HCT116 (cell line): ENCODE measurements around the gene WDR45B. TPM values are rescaled to one million over a fixed set of nuclear protein-coding genes. Genes with fewer than 3 reads are reported as not detected.

ENCODE experiments used
- ATAC-seq: fragments of 200-7000 bp; cut with Tn5 transposase; 2 replicates; pipeline ENCODE4 v1.9.1; 2020; ENCODE audit warnings: mild to moderate bottlenecking, moderate library complexity
- BruUV-seq: library from RNA; stranded (reverse); fragments of 400-500 nt; replicated peaks from 2 replicates; lab custom pipeline; 2021; lab: Mats Ljungman, UMichigan
- CTCF ChIA-PET: fragments of 300-600 bp; sonication (Branson Sonifier 250); formaldehyde crosslinking; loops from one replicate; lab custom pipeline; 2021; ENCODE audit warnings: antibody characterized with exemption; lab: Charles Lee
- POLR2A ChIA-PET: fragments of 300-600, 350-600 bp; sonication (Branson Sonifier 250); formaldehyde crosslinking; loops from one replicate; lab custom pipeline; 2021; ENCODE audit warnings: antibody characterized with exemption; lab: Charles Lee
- RAD21 ChIA-PET, 2 experiments: fragments of 300-600 bp; sonication (Branson Sonifier 250); formaldehyde crosslinking; loops; one replicate each; lab custom pipeline; 2023; ENCODE audit warnings: low total read pairs in 2 of 2; ENCODE audit not compliant: uncharacterized antibody in 2 of 2, unreplicated experiment in 2 of 2, low non-redundant PET in 1 of 2; lab: Charles Lee
- DNase-seq: peaks from one replicate; pipeline ENCODE4 v3.0.0-alpha.2; 2010; ENCODE audit warnings: low read depth, low spot score
- H2AFZ ChIP-seq: fragments of 200-600 bp; shearing (Covaris generic), sonication (generic); 2 replicates; pipeline ENCODE4 v1.6.1; 2017; ENCODE audit warnings: low read depth, mixed run types, mixed read lengths, antibody characterized with exemption, low read length; ENCODE audit not compliant: poor library complexity, severe bottlenecking
- H3K27ac ChIP-seq: 2 replicates; pipeline ENCODE4 v1.5.1; 2012; ENCODE audit warnings: low read depth, low read length
- H3K27me3 ChIP-seq: fragments of 200-600 bp; sonication (generic); 2 replicates; pipeline ENCODE4 v1.6.1; 2016; ENCODE audit warnings: mixed run types, low read length, mixed read lengths; ENCODE audit not compliant: insufficient read depth
- H3K36me3 ChIP-seq, 2 experiments: fragments of 200-500 bp in 1 of 2; fragments of 200-600 bp in 1 of 2; sonication (Bioruptor generic) in 1 of 2; sonication (generic) in 1 of 2; 2 replicates each; pipeline versions ENCODE4 v1.5.1 to v1.6.1; 2014 to 2016; ENCODE audit warnings: low read length in 2 of 2, inconsistent platforms in 1 of 2, mixed read lengths in 1 of 2, mixed run types in 1 of 2; ENCODE audit not compliant: insufficient read depth in 2 of 2, control insufficient read depth in 1 of 2
- H3K4me1 ChIP-seq, 2 experiments: fragments of 200-600 bp in 1 of 2; sonication (generic) in 1 of 2; 2 replicates each; pipeline versions ENCODE4 v1.5.1 to v1.6.1; 2012 to 2017; ENCODE audit warnings: low read length in 2 of 2, inconsistent platforms in 1 of 2, mild to moderate bottlenecking in 1 of 2, mixed read lengths in 1 of 2, mixed run types in 1 of 2, moderate library complexity in 1 of 2; ENCODE audit not compliant: insufficient read depth in 2 of 2, control insufficient read depth in 1 of 2
- H3K4me2 ChIP-seq: fragments of 200-600 bp; sonication (generic); 2 replicates; pipeline ENCODE4 v1.6.1; 2017; ENCODE audit warnings: mixed run types, low read length, mixed read lengths
- H3K4me3 ChIP-seq, 2 experiments: fragments of 200-600 bp in 1 of 2; sonication (generic) in 1 of 2; replicated peaks in 1 of 2; 2 replicates each; pipeline ENCODE4 v1.5.1; 2011 to 2016; ENCODE audit warnings: low read length in 2 of 2, control low read depth in 1 of 2, low read depth in 1 of 2, mild to moderate bottlenecking in 1 of 2, mixed read lengths in 1 of 2, mixed run types in 1 of 2
- H3K79me2 ChIP-seq: fragments of 200-600 bp; sonication (generic); 2 replicates; pipeline ENCODE4 v1.6.1; 2017; ENCODE audit warnings: mild to moderate bottlenecking, mixed run types, low read length, moderate library complexity, mixed read lengths; ENCODE audit not compliant: insufficient read depth
- H3K9ac ChIP-seq: fragments of 200-600 bp; sonication (generic); 2 replicates; pipeline ENCODE4 v1.6.1; 2016; ENCODE audit warnings: low read length, mixed read lengths
- H3K9me2 ChIP-seq: fragments of 200-600 bp; sonication (generic), shearing (Covaris generic); 2 replicates; pipeline ENCODE4 v1.6.1; 2017; ENCODE audit warnings: mixed run types, mild to moderate bottlenecking, moderate library complexity; ENCODE audit not compliant: insufficient read depth
- H3K9me3 ChIP-seq, 2 experiments: fragments of 200-500 bp in 1 of 2; fragments of 200-600 bp in 1 of 2; sonication (Bioruptor generic) in 1 of 2; sonication (generic) in 1 of 2; 2 replicates each; pipeline ENCODE4 v1.6.1; 2014 to 2017; ENCODE audit warnings: low read length in 2 of 2, mixed read lengths in 2 of 2, inconsistent platforms in 1 of 2, low read depth in 1 of 2, mild to moderate bottlenecking in 1 of 2, mixed run types in 1 of 2, moderate library complexity in 1 of 2; ENCODE audit not compliant: control insufficient read depth in 1 of 2, insufficient read depth in 1 of 2
- H4K20me1 ChIP-seq: fragments of 200-600 bp; sonication (generic), shearing (Covaris generic); 2 replicates; pipeline ENCODE4 v1.6.1; 2017; ENCODE audit warnings: mixed run types, mild to moderate bottlenecking, moderate library complexity; ENCODE audit not compliant: insufficient read depth
- CEBPB ChIP-seq: IDR thresholded peaks from 2 replicates; pipeline ENCODE4 v1.6.1; 2012; ENCODE audit warnings: low read depth
- EGR1 ChIP-seq: IDR thresholded peaks from 2 replicates; pipeline ENCODE4 v1.6.1; 2012; ENCODE audit warnings: low read depth
- EZH2 ChIP-seq: fragments of 200-600 bp; sonication (generic); IDR thresholded peaks from 2 replicates; pipeline ENCODE4 v1.6.1; 2017; ENCODE audit warnings: antibody characterized with exemption, mixed run types
- EZH2phosphoT487 ChIP-seq: fragments of 200-600 bp; IDR thresholded peaks from 2 replicates; pipeline ENCODE4 v1.6.1; 2018; ENCODE audit warnings: antibody characterized with exemption, borderline replicate concordance
- FOSL1 ChIP-seq: IDR thresholded peaks from 2 replicates; pipeline ENCODE4 v1.6.1; 2012; ENCODE audit warnings: low read depth
- RAD21 ChIP-seq: IDR thresholded peaks from 2 replicates; pipeline ENCODE4 v1.6.1; 2012; ENCODE audit warnings: low read depth, mild to moderate bottlenecking
- SIN3A ChIP-seq: IDR thresholded peaks from 2 replicates; pipeline ENCODE4 v1.6.1; 2012; ENCODE audit warnings: low read depth
- SRF ChIP-seq: IDR thresholded peaks from 2 replicates; pipeline ENCODE4 v1.6.1; 2012; ENCODE audit warnings: low read depth
- TCF7L2 ChIP-seq: IDR thresholded peaks from 2 replicates; pipeline ENCODE4 v1.7.0; 2011; ENCODE audit warnings: borderline replicate concordance, inconsistent platforms; ENCODE audit not compliant: insufficient read depth, insufficient read length; ENCODE audit errors: extremely low read depth
- YY1 ChIP-seq: IDR thresholded peaks from 2 replicates; pipeline ENCODE4 v1.6.1; 2011; ENCODE audit warnings: low read length, low read depth, moderate library complexity, mild to moderate bottlenecking; ENCODE audit not compliant: insufficient replicate concordance; ENCODE audit errors: extremely low read depth
- ZFX ChIP-seq: fragments of 450-650 bp; IDR thresholded peaks from 2 replicates; pipeline ENCODE4 v1.6.1; 2017
- intact Hi-C: fragments of 100-400 bp; cut with micrococcal nuclease; formaldehyde crosslinking; loops from 2 replicates; pipeline ENCODE4 v1.10.0; 2022
- total RNA-seq: library from RNA; stranded (reverse); gene quantifications from one replicate; pipeline ENCODE4 v1.2.1, GENCODE V29; 2021; ENCODE audit not compliant: unreplicated experiment
- TF ChIP-seq, protein P1 (sequence below): IDR thresholded peaks from 2 replicates; pipeline ENCODE4 v1.6.1; 2012
- TF ChIP-seq, protein P2 (sequence below): IDR thresholded peaks from 2 replicates; pipeline ENCODE4 v1.6.1; 2012; ENCODE audit warnings: low read depth
- TF ChIP-seq, protein P3 (sequence below), 3 experiments: fragments of 200-600 bp in 1 of 3; sonication (generic) in 1 of 3; IDR thresholded peaks in 2 of 3; conservative IDR thresholded peaks in 1 of 3; 2 replicates each; pipeline ENCODE4 v1.5.1; 2012 to 2017; ENCODE audit warnings: low read depth in 2 of 3, low read length in 2 of 3, antibody characterized with exemption in 1 of 3, borderline replicate concordance in 1 of 3, control low read depth in 1 of 3, mild to moderate bottlenecking in 1 of 3, mixed read lengths in 1 of 3, mixed run types in 1 of 3, moderate library complexity in 1 of 3; ENCODE audit not compliant: insufficient read depth in 1 of 3

WDR45B gene
- total RNA-seq, 1 experiment from 2014 or later, result 117 TPM

DNA sequence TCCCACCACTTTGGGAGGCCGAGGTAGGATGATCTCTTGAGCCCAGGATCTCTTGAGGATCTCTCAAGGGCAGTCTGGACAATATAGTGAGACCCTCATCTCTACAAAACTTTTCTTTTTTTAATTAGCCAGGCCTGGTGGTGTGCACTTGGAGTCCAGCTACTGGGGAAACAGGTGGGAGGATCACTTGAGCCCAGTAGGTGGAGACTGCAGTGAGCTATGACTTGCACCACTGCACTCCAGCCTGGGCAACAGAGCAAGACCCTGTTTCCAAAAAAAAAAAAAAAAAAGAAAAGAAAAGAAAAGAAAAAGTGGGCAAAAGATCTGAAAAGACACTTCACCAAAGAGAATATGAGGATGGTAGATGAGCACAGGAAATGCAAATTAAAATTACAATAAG, 35.3 kb upstream of the WDR45B start:
- Histone ChIP-seq H3K4me1 (peaks cover 0 to 5% of the 10 kb centered on the region in 2 experiments; a peak in 1 of 4 replicates), H4K20me1 (no peaks in the 10 kb centered on the region), H2AFZ (no peak overlapping the region), H3K9ac (no peak overlapping the region), H3K9me3 (peaks cover 11 to 16% of the 10 kb centered on the region in 2 experiments; a peak in 3 of 4 replicates), H3K4me3 (no peak overlapping the region), H3K27ac (no peak overlapping the region), H3K27me3 (no peaks in the 10 kb centered on the region), H3K79me2 (no peaks in the 10 kb centered on the region), H3K36me3 (no peaks in the 10 kb centered on the region), H3K9me2 (no peaks in the 10 kb centered on the region), H3K4me2 (no peak overlapping the region)
- ATAC-seq, result no peak
- no peak for DNase-seq
- no peak for TF ChIP-seq YY1
- TF ChIP-seq, protein P1, sequence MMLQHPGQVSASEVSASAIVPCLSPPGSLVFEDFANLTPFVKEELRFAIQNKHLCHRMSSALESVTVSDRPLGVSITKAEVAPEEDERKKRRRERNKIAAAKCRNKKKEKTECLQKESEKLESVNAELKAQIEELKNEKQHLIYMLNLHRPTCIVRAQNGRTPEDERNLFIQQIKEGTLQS, result no peak
- TF ChIP-seq, protein P2, sequence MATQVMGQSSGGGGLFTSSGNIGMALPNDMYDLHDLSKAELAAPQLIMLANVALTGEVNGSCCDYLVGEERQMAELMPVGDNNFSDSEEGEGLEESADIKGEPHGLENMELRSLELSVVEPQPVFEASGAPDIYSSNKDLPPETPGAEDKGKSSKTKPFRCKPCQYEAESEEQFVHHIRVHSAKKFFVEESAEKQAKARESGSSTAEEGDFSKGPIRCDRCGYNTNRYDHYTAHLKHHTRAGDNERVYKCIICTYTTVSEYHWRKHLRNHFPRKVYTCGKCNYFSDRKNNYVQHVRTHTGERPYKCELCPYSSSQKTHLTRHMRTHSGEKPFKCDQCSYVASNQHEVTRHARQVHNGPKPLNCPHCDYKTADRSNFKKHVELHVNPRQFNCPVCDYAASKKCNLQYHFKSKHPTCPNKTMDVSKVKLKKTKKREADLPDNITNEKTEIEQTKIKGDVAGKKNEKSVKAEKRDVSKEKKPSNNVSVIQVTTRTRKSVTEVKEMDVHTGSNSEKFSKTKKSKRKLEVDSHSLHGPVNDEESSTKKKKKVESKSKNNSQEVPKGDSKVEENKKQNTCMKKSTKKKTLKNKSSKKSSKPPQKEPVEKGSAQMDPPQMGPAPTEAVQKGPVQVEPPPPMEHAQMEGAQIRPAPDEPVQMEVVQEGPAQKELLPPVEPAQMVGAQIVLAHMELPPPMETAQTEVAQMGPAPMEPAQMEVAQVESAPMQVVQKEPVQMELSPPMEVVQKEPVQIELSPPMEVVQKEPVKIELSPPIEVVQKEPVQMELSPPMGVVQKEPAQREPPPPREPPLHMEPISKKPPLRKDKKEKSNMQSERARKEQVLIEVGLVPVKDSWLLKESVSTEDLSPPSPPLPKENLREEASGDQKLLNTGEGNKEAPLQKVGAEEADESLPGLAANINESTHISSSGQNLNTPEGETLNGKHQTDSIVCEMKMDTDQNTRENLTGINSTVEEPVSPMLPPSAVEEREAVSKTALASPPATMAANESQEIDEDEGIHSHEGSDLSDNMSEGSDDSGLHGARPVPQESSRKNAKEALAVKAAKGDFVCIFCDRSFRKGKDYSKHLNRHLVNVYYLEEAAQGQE, result no peak
- TF ChIP-seq FOSL1, result no peak
- TF ChIP-seq ZFX, result no peak
- TF ChIP-seq, protein P3, sequence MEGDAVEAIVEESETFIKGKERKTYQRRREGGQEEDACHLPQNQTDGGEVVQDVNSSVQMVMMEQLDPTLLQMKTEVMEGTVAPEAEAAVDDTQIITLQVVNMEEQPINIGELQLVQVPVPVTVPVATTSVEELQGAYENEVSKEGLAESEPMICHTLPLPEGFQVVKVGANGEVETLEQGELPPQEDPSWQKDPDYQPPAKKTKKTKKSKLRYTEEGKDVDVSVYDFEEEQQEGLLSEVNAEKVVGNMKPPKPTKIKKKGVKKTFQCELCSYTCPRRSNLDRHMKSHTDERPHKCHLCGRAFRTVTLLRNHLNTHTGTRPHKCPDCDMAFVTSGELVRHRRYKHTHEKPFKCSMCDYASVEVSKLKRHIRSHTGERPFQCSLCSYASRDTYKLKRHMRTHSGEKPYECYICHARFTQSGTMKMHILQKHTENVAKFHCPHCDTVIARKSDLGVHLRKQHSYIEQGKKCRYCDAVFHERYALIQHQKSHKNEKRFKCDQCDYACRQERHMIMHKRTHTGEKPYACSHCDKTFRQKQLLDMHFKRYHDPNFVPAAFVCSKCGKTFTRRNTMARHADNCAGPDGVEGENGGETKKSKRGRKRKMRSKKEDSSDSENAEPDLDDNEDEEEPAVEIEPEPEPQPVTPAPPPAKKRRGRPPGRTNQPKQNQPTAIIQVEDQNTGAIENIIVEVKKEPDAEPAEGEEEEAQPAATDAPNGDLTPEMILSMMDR (IDR thresholded peaks at IDR 0.05 in 2 of 3, conservative IDR thresholded peaks at IDR 0.05 in 1 of 3; ENCODE audit: borderline replicate concordance in 1 of 3, insufficient read depth in 1 of 3, low read depth in 2 of 3, low read length in 2 of 3), result no peak
- TF ChIP-seq EGR1, result no peak
- no peak for TF ChIP-seq RAD21
- TF ChIP-seq SRF, result no peak
- no peak for TF ChIP-seq SIN3A
- no peak for TF ChIP-seq EZH2
- TF ChIP-seq EZH2phosphoT487, result no peak
- no peak for TF ChIP-seq CEBPB
- TF ChIP-seq TCF7L2, result no peak
- ChIA-PET POLR2A (no interaction called here), RAD21 (interaction anchor here in 1 of 2 experiments (0.6 kb wide), 1 partner anchor 270 kb away, joined by 3 read pairs; no protein-coding TSS in a partner anchor), CTCF (no interaction called here)
- intact Hi-C loops, result no loop called here
- no TSS peak for BruUV-seq
